ENCODE data around the gene SCARB2.

DNA sequence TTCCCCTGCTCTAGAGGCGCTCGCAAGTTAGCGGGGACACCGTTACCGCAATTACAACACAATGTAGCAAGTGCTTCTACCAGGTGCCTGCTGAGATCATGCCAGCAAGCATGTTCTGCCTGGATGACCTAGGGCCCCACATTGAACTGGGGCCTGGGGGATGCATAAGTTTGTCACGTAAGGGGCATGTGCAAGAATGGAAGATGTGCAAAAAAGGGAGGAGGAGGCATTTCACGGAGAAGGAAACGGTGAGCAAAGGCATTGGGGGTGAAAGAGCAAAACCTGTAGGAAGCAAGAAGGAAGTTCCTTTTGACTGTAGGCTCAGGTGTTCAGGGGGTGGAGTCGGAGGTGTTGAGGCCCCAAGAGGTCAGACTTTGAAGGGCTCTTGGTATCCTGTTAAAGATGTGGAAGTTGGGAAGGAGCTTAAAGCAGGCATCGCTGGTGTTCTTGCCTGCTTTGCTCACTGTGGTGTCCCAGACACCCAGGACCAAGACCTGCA is 602 bp upstream of the SCARB2 start:
- TF ChIP-seq POLR2A (IDR thresholded peaks at IDR 0.05): no peak
- TF ChIP-seq EP300 (IDR thresholded peaks at IDR 0.05): no peak

Data from sigmoid colon (tissue), 4 donors.